Astrocyte (in vitro differentiated cells and primary cell): ENCODE results near the gene ZGPAT. TPM values are rescaled to one million over a fixed set of nuclear protein-coding genes. Genes with fewer than 3 reads are reported as not detected.
A peak's percentile ranks its signal among the peaks of the same experiment; 100 is the strongest.

Source experiments
- DNase-seq: peaks from one replicate; pipeline ENCODE4 v3.0.0-alpha.2; 2010; ENCODE audit warnings: low read depth
- FAIRE-seq: peaks from 2 replicates; lab custom pipeline; 2011; peaks lifted over from hg19 to GRCh38; lab: Jason Lieb, UNC
- H2AFZ ChIP-seq: 2 replicates; pipeline ENCODE4 v1.6.0; 2012; ENCODE audit warnings: low read depth, low read length, inconsistent platforms
- H3K27ac ChIP-seq: 2 replicates; pipeline ENCODE4 v1.5.1; 2011; ENCODE audit warnings: low read depth, low read length, inconsistent platforms
- H3K27me3 ChIP-seq: 2 replicates; pipeline ENCODE4 v1.6.0; 2011; ENCODE audit warnings: low read length, inconsistent platforms; ENCODE audit not compliant: insufficient read depth
- H3K36me3 ChIP-seq: 2 replicates; pipeline ENCODE4 v1.5.1; 2011; ENCODE audit warnings: low read length, inconsistent platforms; ENCODE audit not compliant: insufficient read depth
- H3K4me1 ChIP-seq: 2 replicates; pipeline ENCODE4 v1.5.1; 2011; ENCODE audit warnings: low read length, inconsistent platforms; ENCODE audit not compliant: insufficient read depth
- H3K4me2 ChIP-seq: 2 replicates; pipeline ENCODE4 v1.6.0; 2012; ENCODE audit warnings: low read length, inconsistent platforms
- H3K4me3 ChIP-seq: 2 replicates; pipeline ENCODE4 v1.5.1; 2011; ENCODE audit warnings: low read depth, mild to moderate bottlenecking, low read length, inconsistent platforms; ENCODE audit not compliant: insufficient read depth
- H3K79me2 ChIP-seq: 2 replicates; pipeline ENCODE4 v1.6.0; 2012; ENCODE audit warnings: mild to moderate bottlenecking, low read length, inconsistent platforms; ENCODE audit not compliant: insufficient read depth
- H3K9ac ChIP-seq: 2 replicates; pipeline ENCODE4 v1.6.0; 2012; ENCODE audit warnings: mild to moderate bottlenecking, low read length, inconsistent platforms
- H3K9me3 ChIP-seq: 2 replicates; pipeline ENCODE4 v1.5.1; 2012; ENCODE audit warnings: low read depth, mild to moderate bottlenecking, low read length, inconsistent platforms; ENCODE audit not compliant: insufficient read depth
- H4K20me1 ChIP-seq: 2 replicates; pipeline ENCODE4 v1.6.0; 2012; ENCODE audit warnings: low read length, inconsistent platforms; ENCODE audit not compliant: insufficient read depth
- H3K27ac Mint-ChIP-seq: one replicate; pipeline ENCODE4 v1.8.0; 2021; ENCODE audit warnings: mild to moderate bottlenecking, mixed read lengths; ENCODE audit not compliant: unreplicated experiment
- H3K27me3 Mint-ChIP-seq: one replicate; pipeline ENCODE4 v1.8.0; 2021; ENCODE audit warnings: low read depth, mixed read lengths; ENCODE audit not compliant: unreplicated experiment
- H3K36me3 Mint-ChIP-seq: one replicate; pipeline ENCODE4 v1.8.0; 2021; ENCODE audit warnings: low read depth, mixed read lengths; ENCODE audit not compliant: unreplicated experiment
- H3K4me1 Mint-ChIP-seq: one replicate; pipeline ENCODE4 v1.8.0; 2021; ENCODE audit warnings: low read depth, mixed read lengths; ENCODE audit not compliant: unreplicated experiment
- H3K4me3 Mint-ChIP-seq: one replicate; pipeline ENCODE4 v1.8.0; 2021; ENCODE audit warnings: mild to moderate bottlenecking, moderate library complexity, mixed read lengths; ENCODE audit not compliant: unreplicated experiment
- H3K9me3 Mint-ChIP-seq: one replicate; pipeline ENCODE4 v1.8.0; 2021; ENCODE audit warnings: mild to moderate bottlenecking, mixed read lengths; ENCODE audit not compliant: unreplicated experiment
- EZH2 ChIP-seq: IDR thresholded peaks from 2 replicates; pipeline ENCODE4 v1.6.1; 2012; ENCODE audit warnings: mild to moderate bottlenecking, low read length, inconsistent platforms; ENCODE audit not compliant: insufficient read depth
- total RNA-seq: library from RNA; stranded (reverse); gene quantifications from 2 replicates; pipeline ENCODE4 v1.2.1, GENCODE V29; 2021
- TF ChIP-seq, protein P1 (sequence below): IDR thresholded peaks from 2 replicates; pipeline ENCODE4 v1.5.1; 2011; ENCODE audit warnings: low read depth, mild to moderate bottlenecking, inconsistent platforms, low read length, moderate library complexity; ENCODE audit not compliant: insufficient read depth

Gene ZGPAT
- total RNA-seq, 1 donor from 2014 or later = 24.8 TPM

DNA sequence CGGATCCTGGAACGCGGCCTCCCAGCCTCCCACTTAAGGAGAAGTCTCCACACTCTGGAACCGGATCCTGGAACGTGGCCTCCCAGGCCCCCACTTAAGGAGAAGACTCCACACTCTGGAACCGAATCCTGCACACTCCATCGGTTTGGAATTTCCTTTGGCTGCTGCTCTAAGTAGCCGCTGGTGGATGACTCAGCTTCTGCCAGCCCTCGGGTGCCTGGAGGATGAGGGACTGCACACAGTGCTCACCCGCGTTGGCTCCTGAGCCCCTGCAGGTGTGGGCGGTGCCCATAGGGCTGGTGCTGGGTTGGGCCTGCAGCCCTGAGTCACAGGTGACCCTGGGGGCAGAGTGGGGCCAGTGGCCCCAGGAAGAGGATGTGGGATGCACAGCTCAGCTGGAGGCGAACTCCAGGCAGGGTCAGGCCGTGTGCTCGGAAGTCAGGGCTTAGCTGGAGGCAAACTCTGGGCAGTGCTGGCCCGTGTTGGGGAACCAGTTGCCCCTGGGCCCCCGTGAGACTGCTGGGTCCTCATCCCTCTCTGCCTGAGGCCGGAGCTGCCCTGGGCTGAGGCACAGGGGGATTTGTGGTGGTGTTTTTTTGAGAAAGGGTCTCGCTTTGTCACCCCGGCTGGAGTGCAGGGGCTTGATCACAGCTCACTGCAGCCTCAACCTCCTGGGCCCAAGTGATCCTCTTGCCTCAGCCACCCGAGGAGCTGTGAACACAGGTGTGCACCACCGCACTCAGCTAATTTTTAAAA is 25.3 kb upstream of the ZGPAT start:
- H3K36me3 ChIP-seq = peaks cover 3% of the 10 kb centered on the region
- FAIRE-seq = peak; percentile 100
- Mint-ChIP-seq H3K27ac (peak overlapping the region; percentile 4), H3K4me1 (peaks cover 8% of the 10 kb centered on the region), H3K4me3 (peak overlapping the region; percentile 9), H3K9me3 (peaks cover 2% of the 10 kb centered on the region), H3K36me3 (peaks cover 5% of the 10 kb centered on the region), H3K27me3 (no peaks in the 10 kb centered on the region)
- H3K79me2 ChIP-seq = no peaks in the 10 kb centered on the region
- H3K9me3 ChIP-seq = no peaks in the 10 kb centered on the region
- peaks cover 40% of the 10 kb centered on the region for H3K4me1 ChIP-seq
- peak overlapping the region; percentile 75 for H3K27ac ChIP-seq
- peak overlapping the region; percentile 58 for H3K4me2 ChIP-seq
- H4K20me1 ChIP-seq = no peaks in the 10 kb centered on the region
- no peak for TF ChIP-seq EZH2
- TF ChIP-seq, protein P1, sequence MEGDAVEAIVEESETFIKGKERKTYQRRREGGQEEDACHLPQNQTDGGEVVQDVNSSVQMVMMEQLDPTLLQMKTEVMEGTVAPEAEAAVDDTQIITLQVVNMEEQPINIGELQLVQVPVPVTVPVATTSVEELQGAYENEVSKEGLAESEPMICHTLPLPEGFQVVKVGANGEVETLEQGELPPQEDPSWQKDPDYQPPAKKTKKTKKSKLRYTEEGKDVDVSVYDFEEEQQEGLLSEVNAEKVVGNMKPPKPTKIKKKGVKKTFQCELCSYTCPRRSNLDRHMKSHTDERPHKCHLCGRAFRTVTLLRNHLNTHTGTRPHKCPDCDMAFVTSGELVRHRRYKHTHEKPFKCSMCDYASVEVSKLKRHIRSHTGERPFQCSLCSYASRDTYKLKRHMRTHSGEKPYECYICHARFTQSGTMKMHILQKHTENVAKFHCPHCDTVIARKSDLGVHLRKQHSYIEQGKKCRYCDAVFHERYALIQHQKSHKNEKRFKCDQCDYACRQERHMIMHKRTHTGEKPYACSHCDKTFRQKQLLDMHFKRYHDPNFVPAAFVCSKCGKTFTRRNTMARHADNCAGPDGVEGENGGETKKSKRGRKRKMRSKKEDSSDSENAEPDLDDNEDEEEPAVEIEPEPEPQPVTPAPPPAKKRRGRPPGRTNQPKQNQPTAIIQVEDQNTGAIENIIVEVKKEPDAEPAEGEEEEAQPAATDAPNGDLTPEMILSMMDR = no peak
- no peak overlapping the region for H2AFZ ChIP-seq
- H3K4me3 ChIP-seq = no peak overlapping the region
- DNase-seq = peak; percentile 97
- H3K27me3 ChIP-seq = no peaks in the 10 kb centered on the region
- peak overlapping the region; percentile 14 for H3K9ac ChIP-seq

DNA sequence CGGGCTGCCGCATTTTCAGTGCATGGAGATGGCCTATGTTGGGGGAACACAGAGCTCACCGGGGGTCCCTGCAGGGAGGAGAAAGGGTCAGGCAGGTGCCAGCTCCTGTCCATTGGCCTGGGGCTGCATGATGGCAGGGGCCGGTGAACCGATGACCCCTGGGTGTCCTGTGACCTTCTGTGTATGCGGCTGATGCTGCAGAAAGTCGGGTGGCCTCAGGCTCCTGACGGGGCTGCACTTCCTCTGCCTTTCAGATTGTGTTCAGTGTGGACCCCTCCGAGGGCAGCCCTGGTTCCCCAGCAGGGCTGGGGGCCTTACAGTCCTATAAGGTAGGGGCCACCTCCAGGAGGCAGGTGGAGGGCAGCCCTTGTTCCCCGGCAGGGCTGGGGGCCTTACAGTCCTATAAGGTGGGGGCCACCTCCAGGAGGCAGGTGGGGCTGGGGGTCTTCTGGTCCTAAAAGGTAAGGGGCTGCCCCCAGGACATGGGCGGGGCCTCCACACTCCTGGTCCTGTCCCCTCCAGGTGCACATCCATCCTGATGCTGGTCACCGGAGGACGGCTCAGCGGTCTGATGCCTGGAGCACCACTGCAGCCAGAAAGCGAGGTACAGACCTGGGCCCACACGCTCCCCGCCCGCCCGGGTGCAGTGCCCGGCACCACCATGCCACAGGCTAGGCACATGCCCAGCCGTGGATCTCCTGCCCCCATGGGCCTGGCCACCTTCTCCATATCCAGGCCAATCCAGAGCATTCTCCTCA is 22.4 kb upstream of the ZGPAT start:
- Mint-ChIP-seq H3K4me1 (peaks cover 8% of the 10 kb centered on the region), H3K27ac (no peak overlapping the region), H3K4me3 (no peak overlapping the region), H3K9me3 (peaks cover 2% of the 10 kb centered on the region), H3K27me3 (no peaks in the 10 kb centered on the region), H3K36me3 (no peaks in the 10 kb centered on the region)
- no peaks in the 10 kb centered on the region for H3K36me3 ChIP-seq
- TF ChIP-seq, protein P1 = no peak
- TF ChIP-seq EZH2 = no peak
- H3K79me2 ChIP-seq = no peaks in the 10 kb centered on the region
- no peak overlapping the region for H3K4me2 ChIP-seq
- FAIRE-seq (no peak), DNase-seq (no peak)
- no peak overlapping the region for H2AFZ ChIP-seq
- no peak overlapping the region for H3K9ac ChIP-seq
- no peaks in the 10 kb centered on the region for H4K20me1 ChIP-seq
- H3K27me3 ChIP-seq = no peaks in the 10 kb centered on the region
- peaks cover 41% of the 10 kb centered on the region for H3K4me1 ChIP-seq
- no peak overlapping the region for H3K27ac ChIP-seq
- no peaks in the 10 kb centered on the region for H3K9me3 ChIP-seq
- no peak overlapping the region for H3K4me3 ChIP-seq
